HepG2 (cell line): Measurements from ENCODE around the gene CARMIL1. TPM values are rescaled to one million over a fixed set of nuclear protein-coding genes. Genes with fewer than 3 reads are reported as not detected.

Experiments
- BCL6 ChIP-seq: IDR thresholded peaks from 2 replicates; pipeline ENCODE4 v1.6.1; 2016; ENCODE audit warnings: missing genetic modification reagents, missing compliant biosample characterization
- BORCS8-MEF2B ChIP-seq: sonication (generic); formaldehyde crosslinking; IDR thresholded peaks from 2 replicates; pipeline ENCODE4 v1.8.0; 2022; ENCODE audit warnings: mild to moderate bottlenecking, missing genetic modification reagents
- CHD2 ChIP-seq: IDR thresholded peaks from 2 replicates; pipeline ENCODE4 v1.6.1; 2011; ENCODE audit warnings: low read depth, low read length, improper control_type of control experiment
- FOXA3 ChIP-seq: IDR thresholded peaks from 2 replicates; pipeline ENCODE4 v1.6.1; 2016; ENCODE audit warnings: missing genetic modification reagents, missing compliant biosample characterization
- HIVEP1 ChIP-seq: sonication (generic); formaldehyde crosslinking; IDR thresholded peaks from 2 replicates; pipeline ENCODE4 v1.4.0; 2020; ENCODE audit warnings: mild to moderate bottlenecking, missing genetic modification reagents
- HNF4A ChIP-seq: sonication (generic); formaldehyde crosslinking; IDR thresholded peaks from 2 replicates; pipeline ENCODE4 v1.4.0; 2020; ENCODE audit warnings: missing genetic modification reagents
- HOXA5 ChIP-seq: sonication (generic); formaldehyde crosslinking; IDR thresholded peaks from 2 replicates; pipeline ENCODE4 v1.4.0; 2020; ENCODE audit warnings: missing genetic modification reagents
- JDP2 ChIP-seq: sonication (generic); formaldehyde crosslinking; IDR thresholded peaks from 2 replicates; pipeline ENCODE4 v1.8.1; 2022; ENCODE audit warnings: missing genetic modification reagents, borderline replicate concordance
- KIAA2018 ChIP-seq: sonication (generic); formaldehyde crosslinking; IDR thresholded peaks from 2 replicates; pipeline ENCODE4 v1.5.0; 2020; ENCODE audit warnings: mild to moderate bottlenecking, missing genetic modification reagents, borderline replicate concordance
- SOX13 ChIP-seq, 3 experiments: fragments of 450-650 bp in 1 of 3; sonication (generic) in 1 of 3; formaldehyde crosslinking in 1 of 3; IDR thresholded peaks in 2 of 3; conservative IDR thresholded peaks in 1 of 3; 2 replicates each; pipeline versions ENCODE4 v1.5.0 to v1.6.1; 2016 to 2020; ENCODE audit warnings: antibody characterized with exemption in 1 of 3, mild to moderate bottlenecking in 1 of 3, missing compliant biosample characterization in 1 of 3, missing genetic modification reagents in 1 of 3, moderate library complexity in 1 of 3
- SP2 ChIP-seq: sonication (generic); formaldehyde crosslinking; IDR thresholded peaks from 2 replicates; pipeline ENCODE4 v1.5.1; 2020; ENCODE audit warnings: mild to moderate bottlenecking, missing genetic modification reagents
- ZBTB2 ChIP-seq: sonication (generic); formaldehyde crosslinking; IDR thresholded peaks from 2 replicates; pipeline ENCODE4 v1.8.0; 2022; ENCODE audit warnings: low read depth, missing genetic modification reagents
- ZFX ChIP-seq: sonication (generic); formaldehyde crosslinking; IDR thresholded peaks from 2 replicates; pipeline ENCODE4 v1.4.0; 2020; ENCODE audit warnings: mild to moderate bottlenecking, low read depth, missing genetic modification reagents, moderate library complexity
- ZNF160 ChIP-seq: sonication (generic); formaldehyde crosslinking; IDR thresholded peaks from 2 replicates; pipeline ENCODE4 v1.8.0; 2022; ENCODE audit warnings: mild to moderate bottlenecking, inconsistent platforms, missing genetic modification reagents
- ZNF674 ChIP-seq: sonication (generic); formaldehyde crosslinking; IDR thresholded peaks from 2 replicates; pipeline ENCODE4 v1.5.0; 2020; ENCODE audit warnings: low read depth, mild to moderate bottlenecking, missing genetic modification reagents
- ZNF710 ChIP-seq: sonication (generic); formaldehyde crosslinking; IDR thresholded peaks from 2 replicates; pipeline ENCODE4 v1.5.0; 2020; ENCODE audit warnings: mild to moderate bottlenecking, missing genetic modification reagents, borderline replicate concordance
- ZNF746 ChIP-seq: sonication (generic); formaldehyde crosslinking; IDR thresholded peaks from 2 replicates; pipeline ENCODE4 v1.8.0; 2022; ENCODE audit warnings: mild to moderate bottlenecking, missing genetic modification reagents
- polyA plus RNA-seq, 8 experiments: library from polyadenylated mRNA; depleted of rRNA in 3 of 8; stranded (reverse) in 7 of 8; unstranded in 1 of 8; fragments of >200 nt; fragmentation: Illumina TruSeq in 4 of 8; extraction: Trizol in 4 of 8; gene quantifications; 2 replicates each; pipeline versions ENCODE4 v1.2.1 to v1.2.3, GENCODE V29; 2011 to 2016; ENCODE audit warnings: low read depth in 4 of 8, missing spikeins in 1 of 8, mixed read lengths in 1 of 8; ENCODE audit not compliant: insufficient read depth in 1 of 8
- total RNA-seq, 5 experiments: library from RNA; depleted of rRNA; stranded (reverse); fragments of >200 nt; fragmentation: Illumina TruSeq; extraction: Trizol; gene quantifications; 2 replicates each; pipeline ENCODE4 v1.2.3, GENCODE V29; 2016; ENCODE audit warnings: low read depth in 1 of 5

Gene CARMIL1
- total and polyA plus RNA-seq, 2 of the 13 experiments (the other 11 are each of a cell fraction or from before 2014, with no cell fraction given) = 1.8 to 2.6 TPM

GRCh38 chr6:25490018-25490801, 211.0 kb downstream of the CARMIL1 start (continued):
- TF ChIP-seq ZNF710 (CRISPR knock-in tag) = no peak
- no peak for TF ChIP-seq JDP2
- TF ChIP-seq BCL6 (CRISPR knock-in tag) = no peak
- 0 out of 2 replicates have a peak, but pooled peaks have one; percentile 32 for TF ChIP-seq ZNF160
- TF ChIP-seq ZNF674 (CRISPR knock-in tag) = no peak
- 0 out of 2 replicates have a peak, but pooled peaks have one; percentile 32 for TF ChIP-seq HIVEP1 (CRISPR knock-in tag)
- TF ChIP-seq FOXA3 (CRISPR knock-in tag) = 0 out of 2 replicates have a peak, but pooled peaks have one; percentile 18
- peak; percentile 26; the same call in 1 of the 2 replicates for TF ChIP-seq BORCS8-MEF2B (CRISPR knock-in tag)
- TF ChIP-seq CHD2 = peak; percentile 23; the same call in 1 of the 2 replicates
- no peak for TF ChIP-seq HNF4A (CRISPR knock-in tag)
- no peak for TF ChIP-seq SP2 (CRISPR knock-in tag)
- TF ChIP-seq SOX13 (IDR thresholded peaks at IDR 0.05) = no peak
- TF ChIP-seq SOX13 (CRISPR knock-in tag; conservative IDR thresholded peaks at IDR 0.05 in 1 of 2, IDR thresholded peaks at IDR 0.05 in 1 of 2) = 0 out of 4 replicates have a peak, but pooled peaks of 1 of the 2 experiments have one; percentile 13
- no peak for TF ChIP-seq KIAA2018
- no peak for TF ChIP-seq ZBTB2 (CRISPR knock-in tag)
- 0 out of 2 replicates have a peak, but pooled peaks have one; percentile 44 for TF ChIP-seq HOXA5
- peak; percentile 36; the same call in 1 of the 2 replicates for TF ChIP-seq ZFX
- no peak for TF ChIP-seq ZNF746
